Endothelial cell of umbilical vein (primary cell): ENCODE measurements around the gene TSG101. TPM values are rescaled to one million over a fixed set of nuclear protein-coding genes. Genes with fewer than 3 reads are reported as not detected.

Source experiments
- BruUV-seq: library from RNA; stranded (reverse); fragments of 400-500 nt; replicated peaks from 2 replicates; lab custom pipeline; 2021; lab: Mats Ljungman, UMichigan
- CTCF ChIA-PET: fragments of 300-600, 350-600 bp; sonication (Branson Sonifier 250); formaldehyde crosslinking; loops from one replicate; lab custom pipeline; 2021; ENCODE audit warnings: antibody characterized with exemption, inconsistent platforms; lab: Charles Lee
- POLR2A ChIA-PET: fragments of 300-600, 350-600 bp; sonication (Branson Sonifier 250); formaldehyde crosslinking; loops from one replicate; lab custom pipeline; 2021; ENCODE audit warnings: antibody characterized with exemption, inconsistent platforms; lab: Charles Lee
- DNase-seq: peaks from one replicate; pipeline ENCODE4 v3.0.0-alpha.2; 2011; ENCODE audit warnings: low read depth, low spot score
- FAIRE-seq: peaks from 2 replicates; lab custom pipeline; 2011; peaks lifted over from hg19 to GRCh38; lab: Jason Lieb, UNC
- H2AFZ ChIP-seq: 2 replicates; pipeline ENCODE4 v1.6.0; 2012; ENCODE audit warnings: low read depth, low read length, control low read depth, inconsistent platforms
- H3K27ac ChIP-seq: 2 replicates; pipeline ENCODE4 v1.5.1; 2011; ENCODE audit warnings: low read depth, mild to moderate bottlenecking, control low read depth, low read length, moderate library complexity; ENCODE audit not compliant: insufficient read depth
- H3K27me3 ChIP-seq, 2 experiments: 2 replicates each; pipeline versions ENCODE4 v1.6.0 to v1.6.1; 2011; ENCODE audit warnings: low read length in 2 of 2, mixed read lengths in 1 of 2; ENCODE audit not compliant: control insufficient read depth in 2 of 2, insufficient read depth in 2 of 2
- H3K36me3 ChIP-seq, 2 experiments: 2 replicates in 1 of 2; 3 replicates in 1 of 2; pipeline ENCODE4 v1.5.1; 2011; ENCODE audit warnings: low read length in 2 of 2, mild to moderate bottlenecking in 1 of 2, moderate library complexity in 1 of 2; ENCODE audit not compliant: control insufficient read depth in 2 of 2, insufficient read depth in 2 of 2; ENCODE audit errors: extremely low read depth in 1 of 2
- H3K4me1 ChIP-seq: 3 replicates; pipeline ENCODE4 v1.5.1; 2011; ENCODE audit warnings: mild to moderate bottlenecking, low read length; ENCODE audit not compliant: control insufficient read depth, insufficient read depth; ENCODE audit errors: extremely low read depth
- H3K4me2 ChIP-seq: 2 replicates; pipeline ENCODE4 v1.6.1; 2011; ENCODE audit warnings: low read length, control low read depth, mixed read lengths; ENCODE audit not compliant: insufficient read depth
- H3K4me3 ChIP-seq, 3 experiments: fragments of 200-600 bp in 1 of 3; sonication (generic), shearing (Covaris generic) in 1 of 3; replicated peaks in 1 of 3; 2 replicates each; pipeline ENCODE4 v1.5.1; 2011 to 2016; ENCODE audit warnings: control low read depth in 3 of 3, low read length in 3 of 3, mild to moderate bottlenecking in 2 of 3, inconsistent platforms in 1 of 3, low read depth in 1 of 3, moderate library complexity in 1 of 3; ENCODE audit not compliant: insufficient read depth in 1 of 3
- H3K79me2 ChIP-seq: 2 replicates; pipeline ENCODE4 v1.6.0; 2012; ENCODE audit warnings: low read length, inconsistent platforms; ENCODE audit not compliant: control insufficient read depth, insufficient read depth
- H3K9ac ChIP-seq: replicated peaks from 2 replicates; pipeline ENCODE3; 2011; ENCODE audit warnings: low read length, control low read depth; ENCODE audit not compliant: insufficient read depth; ENCODE audit errors: extremely low read depth
- H3K9me1 ChIP-seq: replicated peaks from 3 replicates; pipeline ENCODE4 v1.6.0; 2011; ENCODE audit warnings: mild to moderate bottlenecking, low read length; ENCODE audit not compliant: control insufficient read depth, insufficient read depth; ENCODE audit errors: extremely low read depth
- H3K9me3 ChIP-seq: replicated peaks from 2 replicates; pipeline ENCODE4 v1.5.1; 2012; ENCODE audit warnings: low read length, inconsistent platforms; ENCODE audit not compliant: control insufficient read depth, insufficient read depth
- H4K20me1 ChIP-seq: replicated peaks from 2 replicates; pipeline ENCODE3; 2011; ENCODE audit warnings: mild to moderate bottlenecking, low read length; ENCODE audit not compliant: control insufficient read depth, insufficient read depth; ENCODE audit errors: extremely low read depth
- EZH2 ChIP-seq: IDR thresholded peaks from 2 replicates; pipeline ENCODE4 v1.6.1; 2012; ENCODE audit warnings: borderline replicate concordance, low read depth, mild to moderate bottlenecking, moderate library complexity, low read length, inconsistent platforms; ENCODE audit not compliant: severe bottlenecking
- FOS ChIP-seq: IDR thresholded peaks from 2 replicates; pipeline ENCODE4 v1.6.1; 2011; ENCODE audit warnings: mild to moderate bottlenecking, low read length, moderate library complexity, borderline replicate concordance; ENCODE audit not compliant: insufficient read depth
- GATA2 ChIP-seq: IDR thresholded peaks from 2 replicates; pipeline ENCODE4 v1.7.0; 2011; ENCODE audit warnings: low read depth, mild to moderate bottlenecking, moderate library complexity, mixed read lengths, low read length; ENCODE audit not compliant: insufficient read length, insufficient read depth
- JUN ChIP-seq: IDR thresholded peaks from 2 replicates; pipeline ENCODE4 v1.6.1; 2011; ENCODE audit warnings: borderline replicate concordance, low read depth; ENCODE audit not compliant: insufficient read length, insufficient read depth
- MAX ChIP-seq: IDR thresholded peaks from 2 replicates; pipeline ENCODE4 v1.6.1; 2011; ENCODE audit not compliant: insufficient read depth, insufficient read length
- MYC ChIP-seq: IDR thresholded peaks from one replicate; pipeline ENCODE4 v1.6.1; 2011; ENCODE audit warnings: mild to moderate bottlenecking, low read depth, low read length
- POLR2A ChIP-seq: IDR thresholded peaks from 2 replicates; pipeline ENCODE4 v1.6.1; 2012; ENCODE audit warnings: low read depth, mild to moderate bottlenecking, control low read depth, low read length
- POLR2AphosphoS5 ChIP-seq: IDR thresholded peaks from 2 replicates; pipeline ENCODE4 v1.6.1; 2012; ENCODE audit warnings: low read depth, mild to moderate bottlenecking, control low read depth, low read length, moderate library complexity; ENCODE audit not compliant: insufficient read depth
- dilution Hi-C: fragments of 300-500 bp; cut with MboI; formaldehyde crosslinking; loops from one replicate; pipeline ENCODE4 v1.15.0; 2019; ENCODE audit warnings: low sequenced_read_pairs; ENCODE audit not compliant: extremely low pct_ligation_motif_present
- intact Hi-C: fragments of 100-400 bp; cut with micrococcal nuclease; formaldehyde crosslinking; loops from one replicate; pipeline ENCODE4 v1.10.0; 2022
- polyA plus RNA-seq, 4 experiments: library from polyadenylated mRNA; depleted of rRNA in 3 of 4; stranded (reverse) in 3 of 4; unstranded in 1 of 4; fragments of >200 nt; gene quantifications; 2 replicates each; pipeline versions ENCODE4 v1.2.1 to v1.2.3, GENCODE V29; 2011 to 2012; ENCODE audit warnings: missing spikeins in 1 of 4
- total RNA-seq: library from RNA; stranded (reverse); gene quantifications from 2 replicates; pipeline ENCODE4 v1.2.3, GENCODE V29; 2021
- TF ChIP-seq, protein P1 (sequence below), 2 donors: IDR thresholded peaks; 1 replicate in 1 of 2; 2 replicates in 1 of 2; pipeline ENCODE4 v1.5.1; 2011; ENCODE audit warnings: low read length in 2 of 2, mild to moderate bottlenecking in 2 of 2, moderate library complexity in 2 of 2, control low read depth in 1 of 2, inconsistent platforms in 1 of 2, low read depth in 1 of 2; ENCODE audit not compliant: insufficient read depth in 1 of 2; ENCODE audit errors: extremely low read depth in 1 of 2

Gene TSG101
- total and polyA plus RNA-seq, 2 donors (not counting 3 experiments of a cell fraction or from before 2014, with no cell fraction given), result 41.3 to 163 TPM

- ChIA-PET POLR2A (no interaction called here), CTCF (interaction anchor here (1.0 kb wide), 1 partner anchor 12 kb away, joined by 3 read pairs; no protein-coding TSS in a partner anchor)
- H4K20me1 ChIP-seq, result no peaks in the 10 kb centered on the region
- dilution Hi-C loops, result no loop called here
- H3K27me3 ChIP-seq, result no peaks in the 10 kb centered on the region
- H3K9me1 ChIP-seq, result no peaks in the 10 kb centered on the region
- H3K4me3 ChIP-seq, result no peak overlapping the region
- TF ChIP-seq POLR2AphosphoS5, result no peak
- no peak for TF ChIP-seq GATA2
- TF ChIP-seq FOS, result no peak
- no peak for TF ChIP-seq EZH2
- TF ChIP-seq, protein P1, sequence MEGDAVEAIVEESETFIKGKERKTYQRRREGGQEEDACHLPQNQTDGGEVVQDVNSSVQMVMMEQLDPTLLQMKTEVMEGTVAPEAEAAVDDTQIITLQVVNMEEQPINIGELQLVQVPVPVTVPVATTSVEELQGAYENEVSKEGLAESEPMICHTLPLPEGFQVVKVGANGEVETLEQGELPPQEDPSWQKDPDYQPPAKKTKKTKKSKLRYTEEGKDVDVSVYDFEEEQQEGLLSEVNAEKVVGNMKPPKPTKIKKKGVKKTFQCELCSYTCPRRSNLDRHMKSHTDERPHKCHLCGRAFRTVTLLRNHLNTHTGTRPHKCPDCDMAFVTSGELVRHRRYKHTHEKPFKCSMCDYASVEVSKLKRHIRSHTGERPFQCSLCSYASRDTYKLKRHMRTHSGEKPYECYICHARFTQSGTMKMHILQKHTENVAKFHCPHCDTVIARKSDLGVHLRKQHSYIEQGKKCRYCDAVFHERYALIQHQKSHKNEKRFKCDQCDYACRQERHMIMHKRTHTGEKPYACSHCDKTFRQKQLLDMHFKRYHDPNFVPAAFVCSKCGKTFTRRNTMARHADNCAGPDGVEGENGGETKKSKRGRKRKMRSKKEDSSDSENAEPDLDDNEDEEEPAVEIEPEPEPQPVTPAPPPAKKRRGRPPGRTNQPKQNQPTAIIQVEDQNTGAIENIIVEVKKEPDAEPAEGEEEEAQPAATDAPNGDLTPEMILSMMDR (IDR thresholded peaks at IDR 0.05; ENCODE audit: extremely low read depth in 1 of 2, insufficient read depth in 1 of 2, low read depth in 1 of 2, low read length in 2 of 2), result no peak
- no peak for TF ChIP-seq MAX
- no peak for TF ChIP-seq JUN
- no peak for TF ChIP-seq POLR2A
- TF ChIP-seq MYC, result no peak
- H3K4me1 ChIP-seq, result no peaks in the 10 kb centered on the region
- H3K9me3 ChIP-seq, result no peaks in the 10 kb centered on the region
- H3K36me3 ChIP-seq, result no peaks in the 10 kb centered on the region
- no TSS peak for BruUV-seq
- intact Hi-C loops, result no loop called here
- H2AFZ ChIP-seq, result no peak overlapping the region
- no peak overlapping the region for H3K9ac ChIP-seq
- FAIRE-seq (no peak), DNase-seq (no peak)
- H3K27ac ChIP-seq, result no peak overlapping the region
- H3K79me2 ChIP-seq, result no peaks in the 10 kb centered on the region
- no peak overlapping the region for H3K4me2 ChIP-seq
Observed at GRCh38 chr11:18438691-18439090, 88.1 kb downstream of the TSG101 start.

Other genes with a start within 250 kb of the TSG101 start
- gene HPS5, start 204.8 kb downstream of the TSG101 start, total RNA-seq, result 14.1 and 15.6 TPM in 2 replicates
- 3.3 and 4.7 TPM in 2 replicates for gene HPS5, start 204.8 kb downstream of the TSG101 start, polyA plus RNA-seq
- 44.4 and 47.7 TPM in 2 replicates for gene GTF2H1, start 204.4 kb downstream of the TSG101 start, total RNA-seq
- 14.2 and 15.7 TPM in 2 replicates for gene GTF2H1, start 204.4 kb downstream of the TSG101 start, polyA plus RNA-seq
- 477 and 537 TPM in 2 replicates for gene LDHA, start 132.4 kb downstream of the TSG101 start, total RNA-seq
- 201 and 265 TPM in 2 replicates for gene LDHA, start 132.4 kb downstream of the TSG101 start, polyA plus RNA-seq
- gene LDHC, start 114.6 kb downstream of the TSG101 start, total RNA-seq, result not detected in 2 replicates
- gene LDHC, start 114.6 kb downstream of the TSG101 start, polyA plus RNA-seq, result not detected in 2 replicates
- not detected in 2 replicates for gene LDHAL6A, start 71.1 kb downstream of the TSG101 start, total RNA-seq
- gene LDHAL6A, start 71.1 kb downstream of the TSG101 start, polyA plus RNA-seq, result not detected in 2 replicates
- 19.1 and 22.5 TPM in 2 replicates for gene UEVLD, start 61.8 kb upstream of the TSG101 start, total RNA-seq
- 8.0 and 9.2 TPM in 2 replicates for gene UEVLD, start 61.8 kb upstream of the TSG101 start, polyA plus RNA-seq
- gene MISFA, start 72.8 kb upstream of the TSG101 start, total RNA-seq, result 2.8 and 3.6 TPM in 2 replicates
- 0.75 and 1.4 TPM in 2 replicates for gene MISFA, start 72.8 kb upstream of the TSG101 start, polyA plus RNA-seq
- gene SPTY2D1, start 107.4 kb upstream of the TSG101 start, total RNA-seq, result 13.7 and 18.7 TPM in 2 replicates
- gene SPTY2D1, start 107.4 kb upstream of the TSG101 start, polyA plus RNA-seq, result 5.5 and 5.8 TPM in 2 replicates
- 2.5 and 2.6 TPM in 2 replicates for gene TMEM86A, start 171.8 kb upstream of the TSG101 start, total RNA-seq
- gene TMEM86A, start 171.8 kb upstream of the TSG101 start, polyA plus RNA-seq, result 2.1 and 3.8 TPM in 2 replicates
- not detected in 2 replicates for gene IGSF22, start 199.2 kb upstream of the TSG101 start, total RNA-seq
- not detected in 2 replicates for gene IGSF22, start 199.2 kb upstream of the TSG101 start, polyA plus RNA-seq